Natural killer cell (primary cell): Measurements from ENCODE around the gene ZNF830. TPM values are rescaled to one million over a fixed set of nuclear protein-coding genes. Genes with fewer than 3 reads are reported as not detected.
"Not testable (repeated sequence)": the region's sequence is repeated elsewhere in the genome, so short reads cannot be mapped to it uniquely, and the experiment has no call there.

Experiments used
- ATAC-seq, 3 donors: fragments of 150-1000 bp in 2 of 3; fragments of 200-7000 bp in 1 of 3; cut with Tn5 transposase; 1 replicate in 1 of 3; 2 replicates in 2 of 3; pipeline ENCODE4 v1.10.0; 2021; ENCODE audit warnings: mild to moderate bottlenecking in 2 of 3, moderate library complexity in 2 of 3
- DNase-seq, 2 donors: peaks; one replicate each; pipeline versions ENCODE4 v3.0.0 to v3.0.0-alpha.2; 2013 to 2021; ENCODE audit warnings: mixed read lengths in 1 of 2
- H3K27ac ChIP-seq: one replicate; pipeline ENCODE4 v1.5.1; 2013; ENCODE audit warnings: mild to moderate bottlenecking, low read length
- H3K27me3 ChIP-seq: one replicate; pipeline ENCODE4 v1.6.1; 2013; ENCODE audit warnings: low read length; ENCODE audit not compliant: control insufficient read depth, insufficient read depth
- H3K36me3 ChIP-seq: one replicate; pipeline ENCODE4 v1.6.1; 2013; ENCODE audit warnings: low read length; ENCODE audit not compliant: control insufficient read depth, insufficient read depth
- H3K4me1 ChIP-seq: one replicate; pipeline ENCODE4 v1.6.1; 2013; ENCODE audit warnings: low read length; ENCODE audit not compliant: control insufficient read depth, insufficient read depth
- H3K4me3 ChIP-seq: one replicate; pipeline ENCODE4 v1.5.1; 2013; ENCODE audit warnings: low read length
- H3K9me3 ChIP-seq: one replicate; pipeline ENCODE4 v1.6.1; 2013; ENCODE audit warnings: low read length; ENCODE audit not compliant: control insufficient read depth, insufficient read depth
- H3K27ac Mint-ChIP-seq, 2 donors: one replicate each; pipeline ENCODE4 v1.8.0; 2022; ENCODE audit warnings: mild to moderate bottlenecking in 2 of 2, mixed read lengths in 2 of 2, moderate library complexity in 1 of 2
- H3K27me3 Mint-ChIP-seq, 2 donors: one replicate each; pipeline ENCODE4 v1.8.0; 2022; ENCODE audit warnings: low read depth in 2 of 2, mixed read lengths in 2 of 2
- H3K36me3 Mint-ChIP-seq: one replicate; pipeline ENCODE4 v1.8.0; 2022; ENCODE audit warnings: mixed read lengths
- H3K4me1 Mint-ChIP-seq, 2 donors: one replicate each; pipeline ENCODE4 v1.8.0; 2022; ENCODE audit warnings: mixed read lengths in 2 of 2
- H3K4me3 Mint-ChIP-seq: one replicate; pipeline ENCODE4 v1.8.0; 2022; ENCODE audit warnings: mild to moderate bottlenecking, moderate library complexity, mixed read lengths
- H3K9me3 Mint-ChIP-seq, 2 donors: one replicate each; pipeline ENCODE4 v1.8.0; 2022; ENCODE audit warnings: mixed read lengths in 2 of 2
- CTCF ChIP-seq: fragments of 200-600 bp; IDR thresholded peaks from one replicate; pipeline ENCODE4 v1.8.0; 2022; ENCODE audit warnings: antibody characterized with exemption
- WGBS: methylation state at CpG from one replicate; pipeline ENCODE4 v1.1.7; 2013; ENCODE audit warnings: missing lambda C conversion rate; ENCODE audit not compliant: insufficient coverage; 5-methylcytosine and 5-hydroxymethylcytosine counted together
- intact Hi-C: fragments of 100-400 bp; cut with micrococcal nuclease; formaldehyde crosslinking; loops from one replicate; pipeline ENCODE4 v1.14.2; 2022
- total RNA-seq, 4 donors: library from RNA; stranded (reverse); fragments of 120-200 nt in 1 of 4; gene quantifications; one replicate each; pipeline versions ENCODE4 v1.2.3 to v1.2.4, GENCODE V29; 2013 to 2022

ZNF830 gene
- total RNA-seq, 3 donors from 2014 or later (not counting 1 experiment from before 2014, with no cell fraction given): 33.2 to 44.4 (median 34.3) TPM

GRCh38 chr17:34917381-34917780 is 44.0 kb upstream of the ZNF830 start:
- H3K4me1 ChIP-seq: no peaks in the 10 kb centered on the region
- H3K9me3 ChIP-seq: no peaks in the 10 kb centered on the region
- intact Hi-C loops: no loop called here
- H3K27ac Mint-ChIP-seq: no peak overlapping the region
- no peaks in the 10 kb centered on the region for H3K36me3 ChIP-seq
- H3K4me1 Mint-ChIP-seq: no peaks in the 10 kb centered on the region
- H3K4me3 ChIP-seq: no peak overlapping the region
- ATAC-seq: no peak
- no peaks in the 10 kb centered on the region for H3K36me3 Mint-ChIP-seq
- H3K27ac ChIP-seq: no peak overlapping the region
- DNase-seq: no peak
- WGBS: 92% methylated on average over 1 of the region's 1 CpG
- H3K9me3 Mint-ChIP-seq: no peaks in the 10 kb centered on the region
- TF ChIP-seq CTCF: no peak
- H3K4me3 Mint-ChIP-seq: no peak overlapping the region
- H3K27me3 Mint-ChIP-seq: peaks cover 0 to 6% of the 10 kb centered on the region in 2 donors
- no peaks in the 10 kb centered on the region for H3K27me3 ChIP-seq

DNA sequence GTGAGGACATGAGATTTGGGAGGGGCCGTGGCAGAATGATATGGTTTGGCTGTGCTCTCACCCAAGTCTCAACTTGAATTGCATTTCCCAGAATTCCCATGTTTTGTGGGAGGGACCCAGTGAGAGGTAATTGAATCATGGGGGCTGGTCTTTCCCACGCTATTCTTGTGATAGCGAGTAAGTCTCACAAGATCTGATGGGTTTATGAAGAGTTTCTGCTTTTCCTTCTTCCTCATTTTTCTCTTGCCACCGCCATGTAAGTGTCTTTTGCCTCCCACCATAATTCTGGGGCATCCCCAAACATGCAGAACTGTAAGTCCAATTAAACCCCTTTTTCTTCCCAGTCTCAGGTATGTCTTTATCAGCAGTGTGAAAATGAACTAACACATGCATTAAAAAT is 40.7 kb upstream of the ZNF830 start:
- WGBS: 97% methylated on average over 2 of the region's 4 CpGs
- ATAC-seq: no peak
- no peak overlapping the region for H3K4me3 Mint-ChIP-seq

GRCh38 chr17:34926661-34927060 is 34.7 kb upstream of the ZNF830 start:
- intact Hi-C loops: no loop called here
- TF ChIP-seq CTCF: no peak
- H3K27ac ChIP-seq: no peak overlapping the region
- Mint-ChIP-seq H3K36me3 (no peaks in the 10 kb centered on the region), H3K4me1 (no peaks in the 10 kb centered on the region), H3K27me3 (peaks cover 0 to 2% of the 10 kb centered on the region in 2 donors), H3K4me3 (no peak overlapping the region), H3K27ac (no peak overlapping the region), H3K9me3 (no peaks in the 10 kb centered on the region)
- H3K9me3 ChIP-seq: no peaks in the 10 kb centered on the region
- ATAC-seq (no peak), DNase-seq (no peak)
- 79% methylated on average over 3 of the region's 3 CpGs for WGBS
- no peaks in the 10 kb centered on the region for H3K27me3 ChIP-seq
- H3K4me3 ChIP-seq: no peak overlapping the region
- H3K36me3 ChIP-seq: no peaks in the 10 kb centered on the region
- H3K4me1 ChIP-seq: no peaks in the 10 kb centered on the region

More for the DNA sequence above, 40.7 kb upstream of the ZNF830 start:
- Mint-ChIP-seq H3K36me3 (no peaks in the 10 kb centered on the region), H3K27me3 (peaks cover 0 to 7% of the 10 kb centered on the region in 2 donors), H3K4me1 (no peaks in the 10 kb centered on the region), H3K27ac (no peak overlapping the region), H3K9me3 (no peaks in the 10 kb centered on the region)
- H3K9me3 ChIP-seq: no peaks in the 10 kb centered on the region
- H3K27ac ChIP-seq: no peak overlapping the region
- no peak for DNase-seq
- no peak for TF ChIP-seq CTCF
- no peaks in the 10 kb centered on the region for H3K36me3 ChIP-seq
- no peak overlapping the region for H3K4me3 ChIP-seq
- no peaks in the 10 kb centered on the region for H3K27me3 ChIP-seq
- no peaks in the 10 kb centered on the region for H3K4me1 ChIP-seq
- intact Hi-C loops: no loop called here

- Mint-ChIP-seq H3K4me1 (no peaks in the 10 kb centered on the region), H3K4me3 (no peak overlapping the region), H3K9me3 (no peaks in the 10 kb centered on the region), H3K27ac (no peak overlapping the region), H3K27me3 (no peaks in the 10 kb centered on the region), H3K36me3 (no peaks in the 10 kb centered on the region)
- Histone ChIP-seq H3K4me3 (no peak overlapping the region), H3K9me3 (no peaks in the 10 kb centered on the region), H3K27me3 (no peaks in the 10 kb centered on the region), H3K4me1 (no peaks in the 10 kb centered on the region), H3K27ac (no peak overlapping the region), H3K36me3 (no peaks in the 10 kb centered on the region)
- intact Hi-C loops: no loop called here
- ATAC-seq (no peak), DNase-seq (no peak)
- no peak for TF ChIP-seq CTCF
These were observed 31.1 kb upstream of the ZNF830 start for GRCh38 chr17:34930283-34930682.

- H3K4me3 ChIP-seq, H3K36me3 ChIP-seq, H3K27ac ChIP-seq, H3K9me3 ChIP-seq, H3K4me1 Mint-ChIP-seq, H3K4me1 ChIP-seq, DNase-seq, H3K27me3 ChIP-seq, H3K4me3 Mint-ChIP-seq, intact Hi-C loops, H3K27ac Mint-ChIP-seq, H3K36me3 Mint-ChIP-seq, ATAC-seq, H3K9me3 Mint-ChIP-seq: not testable (repeated sequence)
- WGBS: 86% methylated on average over 2 of the region's 4 CpGs
- peaks cover 2 to 12% of the 10 kb centered on the region in 2 donors for H3K27me3 Mint-ChIP-seq
These were observed 10.6 kb upstream of the ZNF830 start for GRCh38 chr17:34950780-34951179.
